Right hindlimb (tissue), 1 donor: ENCODE results near the gene FANCM.
A peak's percentile ranks its signal among the peaks of the same experiment; 100 is the strongest.

Experiments
- DNase-seq: peaks from one replicate; pipeline ENCODE4 v3.0.0-alpha.2; 2018

The FANCM gene, protein sequence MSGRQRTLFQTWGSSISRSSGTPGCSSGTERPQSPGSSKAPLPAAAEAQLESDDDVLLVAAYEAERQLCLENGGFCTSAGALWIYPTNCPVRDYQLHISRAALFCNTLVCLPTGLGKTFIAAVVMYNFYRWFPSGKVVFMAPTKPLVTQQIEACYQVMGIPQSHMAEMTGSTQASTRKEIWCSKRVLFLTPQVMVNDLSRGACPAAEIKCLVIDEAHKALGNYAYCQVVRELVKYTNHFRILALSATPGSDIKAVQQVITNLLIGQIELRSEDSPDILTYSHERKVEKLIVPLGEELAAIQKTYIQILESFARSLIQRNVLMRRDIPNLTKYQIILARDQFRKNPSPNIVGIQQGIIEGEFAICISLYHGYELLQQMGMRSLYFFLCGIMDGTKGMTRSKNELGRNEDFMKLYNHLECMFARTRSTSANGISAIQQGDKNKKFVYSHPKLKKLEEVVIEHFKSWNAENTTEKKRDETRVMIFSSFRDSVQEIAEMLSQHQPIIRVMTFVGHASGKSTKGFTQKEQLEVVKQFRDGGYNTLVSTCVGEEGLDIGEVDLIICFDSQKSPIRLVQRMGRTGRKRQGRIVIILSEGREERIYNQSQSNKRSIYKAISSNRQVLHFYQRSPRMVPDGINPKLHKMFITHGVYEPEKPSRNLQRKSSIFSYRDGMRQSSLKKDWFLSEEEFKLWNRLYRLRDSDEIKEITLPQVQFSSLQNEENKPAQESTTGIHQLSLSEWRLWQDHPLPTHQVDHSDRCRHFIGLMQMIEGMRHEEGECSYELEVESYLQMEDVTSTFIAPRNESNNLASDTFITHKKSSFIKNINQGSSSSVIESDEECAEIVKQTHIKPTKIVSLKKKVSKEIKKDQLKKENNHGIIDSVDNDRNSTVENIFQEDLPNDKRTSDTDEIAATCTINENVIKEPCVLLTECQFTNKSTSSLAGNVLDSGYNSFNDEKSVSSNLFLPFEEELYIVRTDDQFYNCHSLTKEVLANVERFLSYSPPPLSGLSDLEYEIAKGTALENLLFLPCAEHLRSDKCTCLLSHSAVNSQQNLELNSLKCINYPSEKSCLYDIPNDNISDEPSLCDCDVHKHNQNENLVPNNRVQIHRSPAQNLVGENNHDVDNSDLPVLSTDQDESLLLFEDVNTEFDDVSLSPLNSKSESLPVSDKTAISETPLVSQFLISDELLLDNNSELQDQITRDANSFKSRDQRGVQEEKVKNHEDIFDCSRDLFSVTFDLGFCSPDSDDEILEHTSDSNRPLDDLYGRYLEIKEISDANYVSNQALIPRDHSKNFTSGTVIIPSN (N-terminal part only)

GRCh38 chr14:45135659-45136395, at the start of gene FANCM:
Gene FANCM (plus strand): TSS chr14:45135930. CDS start chr14:45136032, 102 bp downstream.
- peak; percentile 95 for DNase-seq

DNA sequence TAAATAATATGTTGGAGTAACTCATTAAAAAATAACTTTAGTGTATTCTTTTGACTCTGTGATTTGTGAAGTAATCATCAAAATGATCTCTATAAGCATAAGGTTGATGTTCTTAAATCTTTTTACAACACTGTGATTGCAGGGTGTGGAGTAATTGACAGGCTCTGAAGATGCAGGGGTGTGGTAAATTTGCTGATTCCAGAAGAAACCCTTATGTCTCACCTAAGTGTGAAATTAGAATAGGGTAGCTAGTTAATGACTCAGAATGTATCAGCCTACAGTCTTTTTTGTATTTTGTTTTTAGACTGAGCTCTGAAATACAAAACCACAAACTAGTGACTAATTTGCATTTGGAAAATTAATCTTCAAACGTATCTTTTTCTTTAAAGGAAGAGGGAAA, 45.9 kb upstream of the FANCM start:
- no peak for DNase-seq

- no peak for DNase-seq
Measured at GRCh38 chr14:45091710-45092109, 44.0 kb upstream of the FANCM start.

GRCh38 chr14:45094275-45094674, 41.5 kb upstream of the FANCM start:
- DNase-seq: no peak

GRCh38 chr14:45095143-45095542, 40.6 kb upstream of the FANCM start:
- DNase-seq: no peak

GRCh38 chr14:45096218-45096617, 39.5 kb upstream of the FANCM start:
- no peak for DNase-seq

GRCh38 chr14:45103806-45104205, 31.9 kb upstream of the FANCM start:
- no peak for DNase-seq

GRCh38 chr14:45104561-45104960, 31.2 kb upstream of the FANCM start:
- no peak for DNase-seq

GRCh38 chr14:45112896-45113781, 22.6 kb upstream of the FANCM start:
- no peak for DNase-seq

DNA sequence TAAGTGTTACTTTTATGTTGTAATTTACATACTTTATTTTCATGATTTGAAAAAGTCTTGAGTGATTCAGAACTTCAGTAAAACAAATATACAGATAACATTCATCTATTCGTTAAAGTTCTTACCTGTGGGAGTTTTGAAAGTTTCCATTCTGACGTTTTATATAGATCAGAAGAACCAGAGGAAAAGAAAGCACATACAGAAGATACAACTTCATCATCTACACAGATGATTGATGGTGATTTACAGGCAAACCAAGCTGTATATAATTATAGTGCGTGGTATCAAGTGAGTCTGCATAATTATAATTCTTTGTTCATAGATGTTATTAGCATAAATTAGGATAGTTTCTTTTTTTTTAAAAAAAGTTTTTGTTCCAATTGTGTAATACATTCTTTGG, 21.4 kb upstream of the FANCM start:
- DNase-seq: no peak

- DNase-seq: no peak
Measured at GRCh38 chr14:45118594-45118993, 17.1 kb upstream of the FANCM start.

- DNase-seq: no peak
Measured at GRCh38 chr14:45120096-45120495, 15.6 kb upstream of the FANCM start.

DNA sequence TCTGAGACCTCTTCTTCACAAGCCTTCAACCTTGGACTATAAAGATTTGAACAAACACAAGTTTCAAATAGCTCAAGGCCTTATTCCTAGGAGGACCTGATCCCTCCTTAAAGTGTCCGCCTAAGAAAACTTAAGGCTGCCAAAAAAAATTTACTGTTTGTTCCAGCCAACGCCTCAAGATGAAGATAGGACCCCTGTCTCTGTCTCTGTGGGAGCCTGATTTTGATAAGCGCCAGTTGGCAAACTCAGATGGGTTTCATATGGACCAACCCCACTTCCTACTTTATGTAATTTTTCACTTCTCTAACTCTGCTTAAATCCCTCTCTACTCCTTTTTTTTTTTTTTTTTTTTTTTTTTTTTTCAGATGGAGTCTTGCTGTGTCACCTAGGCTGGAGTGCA, 12.5 kb upstream of the FANCM start:
- DNase-seq: no peak

- no peak for DNase-seq
Measured at GRCh38 chr14:45125754-45126153, 10.0 kb upstream of the FANCM start.

GRCh38 chr14:45128963-45129629, 6.6 kb upstream of the FANCM start:
- no peak for DNase-seq

DNA sequence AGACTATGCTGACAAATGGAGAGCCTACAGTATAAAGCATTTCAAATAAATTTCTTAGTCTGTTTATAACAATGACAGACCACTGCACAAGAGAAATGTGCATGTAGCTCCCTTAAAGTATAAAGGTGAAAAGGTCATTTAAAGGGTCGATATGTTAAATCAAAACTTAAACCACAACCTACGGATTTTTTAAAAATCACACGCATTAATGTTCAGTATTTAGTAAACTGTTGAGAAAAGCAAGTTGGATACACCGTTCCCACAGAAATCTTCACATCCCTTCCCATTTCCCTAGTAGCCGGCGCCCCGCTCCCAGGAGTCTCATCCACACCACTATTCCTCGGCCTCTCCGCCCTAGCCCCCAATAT, 2.1 kb upstream of the FANCM start:
- no peak for DNase-seq

- peak; percentile 98 for DNase-seq
Measured at GRCh38 chr14:45134051-45134958, 1.4 kb upstream of the FANCM start, which contains the start of gene FKBP3. Gene FKBP3 (minus strand): TSS chr14:45134481. CDS start chr14:45134456, 25 bp downstream.

DNA sequence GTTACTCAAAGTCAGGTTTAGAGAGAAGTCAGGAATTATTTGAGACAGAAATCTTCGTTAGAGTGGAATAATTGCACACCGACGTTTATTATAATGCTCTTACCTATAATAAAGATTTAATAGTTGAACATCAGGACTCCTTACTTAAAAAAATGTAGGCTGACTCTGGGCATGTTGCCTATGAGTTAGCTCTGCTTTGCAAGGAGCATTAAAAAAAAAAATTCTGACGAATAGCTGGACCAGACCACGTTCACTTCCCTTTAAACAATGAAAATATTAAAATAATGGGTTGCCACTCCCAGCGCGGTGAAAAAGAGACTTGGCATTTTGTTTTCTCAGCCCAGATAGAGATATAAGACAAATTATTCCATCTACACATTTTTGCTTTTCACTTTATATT, 574 bp upstream of the FANCM start:
- DNase-seq: no peak

GRCh38 chr14:45136399-45136798, 669 bp downstream of the FANCM start:
- no peak for DNase-seq
